ENCODE results near the gene CFAP54.
"Not testable (repeated sequence)": the region's sequence is repeated elsewhere in the genome, so short reads cannot be mapped to it uniquely, and the experiment has no call there.

CFAP54 gene, protein sequence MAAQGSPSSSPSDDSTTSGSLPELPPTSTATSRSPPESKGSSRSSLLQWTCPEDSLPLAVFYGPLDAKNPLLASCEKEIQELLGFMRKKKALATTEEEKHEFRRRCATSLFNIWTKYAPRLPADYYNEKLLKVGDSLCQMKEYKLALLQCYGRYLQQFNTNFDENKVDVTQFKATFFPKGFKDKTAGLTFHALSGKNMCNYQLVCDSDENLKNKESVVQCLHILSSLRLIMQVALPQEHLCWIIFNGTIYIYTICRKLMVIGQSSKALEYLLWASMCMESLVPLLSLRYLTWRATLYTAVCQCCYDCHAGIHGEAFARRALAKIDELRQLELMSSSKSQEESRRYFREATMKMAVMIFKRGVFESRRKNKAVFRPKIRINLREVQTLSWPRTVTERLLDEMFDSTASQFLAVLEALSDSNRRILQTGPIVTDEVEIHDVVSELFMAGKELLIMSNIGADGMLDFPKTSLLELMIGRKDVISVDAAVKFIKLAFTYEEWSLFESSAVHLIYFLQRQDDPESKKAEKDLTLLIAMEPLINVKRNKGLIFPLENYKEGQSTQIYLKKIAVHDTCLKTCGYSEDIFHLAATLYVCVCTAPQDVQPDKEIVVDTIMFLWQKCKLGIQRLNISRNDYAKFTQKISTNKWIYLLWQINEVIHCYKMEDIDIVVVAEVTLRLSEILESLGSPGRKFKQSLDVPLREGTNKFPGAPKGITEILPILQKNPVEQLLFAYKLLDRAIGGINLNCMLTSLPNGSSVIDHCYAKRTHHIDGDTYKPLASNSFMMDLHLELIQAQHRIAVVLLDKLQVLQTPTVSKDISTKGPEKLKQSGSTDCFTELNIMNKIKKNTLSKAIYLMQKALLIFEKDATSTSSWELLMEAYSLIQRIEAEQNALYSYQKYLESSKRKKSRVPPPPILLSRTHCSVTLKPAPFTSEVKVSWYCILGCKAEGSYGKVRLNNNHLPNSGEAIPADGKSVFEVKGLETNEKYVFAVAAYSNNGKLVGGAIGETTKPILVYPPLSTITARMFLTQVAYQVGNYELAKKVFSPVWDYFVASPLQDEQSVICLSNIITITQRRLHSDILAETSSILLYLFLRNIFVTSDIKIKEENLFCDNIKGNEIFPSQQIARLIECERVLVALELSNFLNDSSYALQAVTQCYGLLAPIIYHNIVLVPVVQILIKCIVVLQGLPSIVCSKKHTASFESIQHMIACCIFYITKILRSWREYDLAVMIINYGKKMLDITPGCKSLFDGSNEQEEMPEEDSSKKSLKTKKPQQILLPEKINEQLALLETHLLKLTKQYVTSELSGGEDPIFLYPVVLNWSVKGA (N-terminal part only)

DNA sequence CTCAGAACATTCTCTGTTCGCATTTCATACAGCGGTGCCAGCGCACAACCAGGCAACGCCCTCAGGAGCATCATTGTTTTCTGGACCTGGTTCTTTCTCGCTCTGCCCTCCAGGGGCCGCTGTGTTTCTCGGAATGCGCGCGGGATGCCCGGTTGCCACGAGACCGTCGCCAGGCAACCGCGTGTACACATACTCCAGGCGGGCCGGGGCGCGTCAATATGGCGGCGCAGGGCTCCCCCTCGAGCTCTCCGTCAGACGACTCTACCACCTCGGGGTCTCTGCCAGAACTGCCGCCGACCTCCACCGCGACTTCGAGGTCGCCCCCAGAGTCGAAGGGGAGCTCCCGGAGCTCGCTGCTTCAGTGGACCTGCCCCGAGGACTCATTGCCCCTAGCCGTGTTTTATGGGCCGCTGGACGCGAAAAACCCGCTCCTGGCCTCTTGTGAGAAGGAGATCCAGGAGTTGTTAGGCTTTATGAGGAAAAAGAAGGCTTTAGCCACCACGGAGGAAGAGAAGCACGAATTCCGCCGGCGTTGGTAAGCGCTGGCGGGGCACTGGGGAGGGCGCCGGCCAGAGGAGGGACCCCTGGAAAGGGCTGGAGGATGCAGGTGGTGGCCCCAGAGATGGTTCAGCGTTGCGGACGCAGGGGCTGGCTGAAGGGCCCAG lies at the start of gene CFAP54:
CFAP54 (plus strand) TSS at position 186 of the 665 bp plus-strand sequence; CDS start at position 219, 33 bp downstream.
- peak; percentile 58 to 86 for DNase-seq

DNA sequence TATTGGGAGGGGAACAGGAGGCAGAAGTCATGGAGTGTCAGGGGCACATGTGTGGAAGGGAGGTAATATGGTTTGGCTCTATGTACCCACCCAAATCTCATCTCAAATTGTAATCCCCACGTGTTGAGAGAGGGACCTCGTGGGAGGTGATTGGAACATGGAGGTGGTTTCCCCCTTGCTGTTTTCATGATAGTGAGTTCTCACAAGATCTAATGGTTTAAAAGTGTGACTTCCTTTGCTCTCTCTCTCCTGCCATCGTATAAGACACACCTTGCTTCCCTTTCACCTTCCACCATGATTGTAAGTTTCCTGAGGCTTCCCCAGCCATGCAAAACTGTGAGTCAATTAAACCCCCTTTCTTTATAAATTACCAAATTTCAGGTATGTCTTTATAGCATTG lies 47.6 kb upstream of the CFAP54 start:
- DNase-seq, result no peak

DNA sequence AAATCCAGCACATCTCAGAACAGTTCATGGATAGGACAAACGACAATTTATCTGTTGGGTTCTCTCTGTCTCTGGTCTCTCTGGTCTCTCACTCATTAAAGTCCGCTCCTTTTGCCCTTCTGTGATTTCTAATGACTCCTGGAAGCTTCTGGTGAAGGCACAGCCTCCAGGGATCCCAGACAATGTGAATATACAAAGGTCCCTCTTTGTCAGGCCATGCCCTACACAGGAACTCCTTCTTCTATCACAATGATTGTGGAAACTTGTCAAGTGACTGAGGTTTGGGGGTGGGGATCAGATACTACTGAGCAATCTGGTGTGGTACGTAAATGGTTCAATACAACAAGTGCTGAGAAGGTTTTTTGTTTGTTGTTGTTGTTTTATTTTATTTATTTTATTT lies 46.5 kb upstream of the CFAP54 start:
- DNase-seq, result no peak

DNA sequence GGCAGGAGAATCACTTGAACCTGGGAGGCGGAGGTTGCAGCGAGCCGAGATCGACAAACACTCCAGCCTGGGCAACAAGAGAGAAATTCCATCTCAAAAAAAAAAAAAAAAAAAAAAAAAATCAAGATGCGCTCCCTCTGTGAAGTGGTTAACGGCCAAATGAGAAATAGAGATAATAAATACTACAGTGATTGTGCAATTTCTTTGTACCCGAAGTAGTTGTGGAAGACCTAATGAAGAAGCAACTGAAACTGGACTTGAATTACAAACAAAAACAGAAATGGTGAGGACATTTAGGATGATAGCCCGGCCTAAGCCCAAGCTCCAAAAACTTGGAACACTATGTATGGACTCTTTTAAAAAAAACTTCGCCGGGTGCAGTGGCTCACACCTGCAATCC lies 45.0 kb upstream of the CFAP54 start:
- no peak for DNase-seq

DNA sequence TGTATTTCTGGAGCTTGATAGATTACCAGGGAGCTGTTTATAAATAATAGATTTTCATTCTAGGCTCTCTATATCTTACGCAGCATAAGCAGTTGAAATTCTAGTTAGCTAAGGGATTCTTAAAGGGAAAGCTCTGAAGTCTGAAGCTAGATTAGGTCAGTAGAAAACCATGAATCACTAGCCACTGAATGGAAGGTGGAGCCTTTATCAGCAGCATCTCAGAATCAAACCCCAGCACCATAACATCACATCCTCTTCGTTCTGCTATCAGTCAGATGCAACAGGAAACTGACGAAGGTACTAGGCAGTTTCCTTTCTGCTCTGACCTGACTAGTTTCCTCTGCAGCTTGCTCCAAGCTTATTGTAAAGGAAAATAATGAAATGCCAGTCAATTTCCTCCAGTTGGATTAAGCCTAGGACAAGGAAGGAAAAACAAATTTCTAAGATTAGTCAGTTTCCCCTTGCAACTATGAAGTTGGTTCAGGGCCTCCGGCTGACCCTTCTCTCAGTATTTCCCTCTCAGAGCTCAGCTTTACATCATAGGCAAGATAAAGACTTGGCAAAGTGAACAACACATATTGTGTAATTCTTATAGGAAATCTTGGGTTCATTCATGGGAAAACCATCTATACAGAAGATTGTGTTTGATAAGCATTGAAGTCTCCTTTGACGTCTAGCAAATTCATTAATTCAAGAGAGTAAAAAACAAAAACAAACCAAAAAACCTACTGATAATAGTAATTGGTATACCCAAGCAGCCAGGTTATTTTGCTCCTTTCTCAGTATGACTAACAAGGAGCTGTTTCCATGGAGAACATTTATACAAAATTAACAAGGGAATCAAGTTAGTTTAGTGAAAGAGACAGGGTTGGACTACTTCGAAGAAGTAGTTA lies 43.4 kb upstream of the CFAP54 start:
- DNase-seq, result no peak

DNA sequence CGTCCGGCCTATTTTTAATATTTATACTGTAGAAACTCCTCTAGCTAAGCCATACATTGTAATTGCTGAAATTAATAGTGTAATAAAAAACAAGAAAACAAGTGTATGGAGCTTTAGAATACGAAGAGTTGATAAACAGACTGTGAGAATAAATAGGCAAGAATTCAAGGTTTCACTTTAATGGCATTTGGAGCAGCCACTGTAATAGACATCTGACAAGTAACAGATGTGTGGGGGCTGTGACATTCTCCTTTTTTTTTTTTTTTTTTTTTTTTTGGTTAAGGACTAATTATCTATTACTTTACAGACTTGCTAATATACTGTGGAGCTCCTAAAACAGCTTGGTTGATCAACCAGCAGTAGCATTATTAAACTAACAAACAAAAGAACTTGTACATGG lies 42.1 kb upstream of the CFAP54 start:
- DNase-seq, result no peak

DNA sequence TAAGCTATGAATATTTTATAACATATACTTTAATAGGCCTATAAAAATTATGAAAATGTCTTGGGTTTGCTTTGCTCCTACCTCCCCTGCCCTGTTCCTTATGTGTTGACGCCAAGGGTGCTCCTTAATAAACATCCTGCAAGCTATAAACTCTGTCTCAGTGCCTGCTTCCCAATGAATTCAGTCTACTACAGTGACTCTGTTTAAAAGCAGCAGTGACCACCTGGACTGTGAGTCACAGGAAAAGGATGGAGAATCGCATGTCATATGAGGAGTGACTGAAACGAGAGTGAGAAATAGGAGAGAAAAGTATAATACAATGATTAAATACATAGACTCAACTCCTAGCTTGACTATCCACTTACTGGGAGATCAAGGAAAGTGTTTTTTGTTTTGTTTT lies 41.1 kb upstream of the CFAP54 start:
- no peak for DNase-seq

DNA sequence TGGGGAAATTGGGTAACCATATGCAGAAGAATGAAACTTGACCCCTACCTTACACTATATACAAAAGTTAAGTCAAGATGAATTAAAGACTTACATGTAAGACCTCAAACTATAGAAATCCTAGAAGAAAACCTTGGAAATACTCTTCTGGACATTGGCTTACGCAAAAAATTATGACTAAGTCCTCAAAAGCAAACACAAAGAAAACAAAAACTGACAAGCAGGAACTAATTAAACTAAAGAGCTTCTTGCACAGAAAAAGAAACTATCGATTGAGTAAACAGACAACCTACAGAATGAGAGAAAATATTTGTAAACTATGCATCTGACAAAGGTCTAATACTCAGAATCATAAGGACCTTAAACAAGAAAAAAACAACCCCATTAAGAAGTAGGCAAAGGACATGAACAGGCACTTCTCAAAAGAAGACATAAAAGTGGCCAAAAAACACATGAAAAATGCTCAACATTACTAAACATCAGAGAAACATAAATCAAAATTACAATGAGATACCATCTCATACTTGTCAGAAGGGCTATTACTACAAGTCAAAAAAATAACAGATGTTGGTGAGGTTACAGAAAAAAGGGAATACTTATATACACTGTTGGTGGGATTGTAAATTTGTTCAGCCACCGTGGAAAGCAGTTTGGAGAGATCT lies 37.0 kb upstream of the CFAP54 start:
- DNase-seq, result no peak

DNA sequence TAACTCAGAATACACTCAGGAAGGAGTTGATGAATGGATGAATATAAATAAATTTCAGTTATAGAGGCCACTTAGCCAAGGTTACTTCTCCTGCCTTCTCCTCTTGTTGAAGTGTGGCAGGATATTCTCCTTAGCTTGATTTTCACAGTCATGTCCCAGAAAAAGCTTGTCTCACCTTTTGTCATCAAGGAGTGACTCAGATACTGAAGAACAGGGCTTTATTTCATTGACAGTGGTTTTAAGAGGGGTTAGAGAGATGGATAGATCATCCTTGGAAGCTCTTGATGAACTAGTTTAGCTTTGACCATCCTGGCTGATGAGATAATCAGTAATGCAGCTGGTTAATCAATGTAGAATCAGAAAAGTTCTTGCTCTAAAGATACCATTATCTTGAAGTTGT lies 35.0 kb upstream of the CFAP54 start:
- no peak for DNase-seq

DNA sequence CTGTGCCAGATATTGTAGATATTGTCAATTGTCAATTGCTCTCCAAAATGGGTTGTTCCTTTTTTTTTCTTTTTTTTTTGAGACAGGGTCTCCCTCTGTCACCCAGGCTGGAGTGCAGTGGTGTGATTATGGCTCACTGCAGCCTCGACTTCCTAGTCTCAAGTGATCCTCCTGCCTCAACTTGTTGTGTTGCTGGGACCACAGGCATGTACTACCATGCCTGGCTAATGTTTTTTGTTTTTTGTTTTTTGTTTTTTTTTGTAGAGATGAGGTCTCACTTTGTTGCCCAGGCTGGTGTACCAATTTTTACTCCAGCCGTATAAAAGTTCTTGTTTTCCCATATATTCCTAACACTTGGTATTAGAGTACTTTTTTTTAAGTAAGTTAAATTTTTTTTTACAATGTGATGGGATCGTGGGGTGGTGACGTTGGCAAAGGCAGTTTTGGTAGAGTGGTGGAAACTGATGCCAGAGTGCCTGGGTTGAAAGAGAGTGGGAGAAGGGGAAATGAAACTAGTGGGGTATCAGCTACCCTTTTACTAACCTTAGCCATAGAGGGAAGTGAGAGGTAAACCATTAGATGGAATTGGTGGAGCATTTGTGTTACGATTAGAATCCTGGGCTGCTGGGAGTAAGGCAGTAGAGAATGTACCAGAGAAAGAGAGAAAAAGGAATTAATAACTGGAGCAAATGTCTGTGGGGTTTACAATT lies 33.0 kb upstream of the CFAP54 start:
- DNase-seq, result no peak

DNA sequence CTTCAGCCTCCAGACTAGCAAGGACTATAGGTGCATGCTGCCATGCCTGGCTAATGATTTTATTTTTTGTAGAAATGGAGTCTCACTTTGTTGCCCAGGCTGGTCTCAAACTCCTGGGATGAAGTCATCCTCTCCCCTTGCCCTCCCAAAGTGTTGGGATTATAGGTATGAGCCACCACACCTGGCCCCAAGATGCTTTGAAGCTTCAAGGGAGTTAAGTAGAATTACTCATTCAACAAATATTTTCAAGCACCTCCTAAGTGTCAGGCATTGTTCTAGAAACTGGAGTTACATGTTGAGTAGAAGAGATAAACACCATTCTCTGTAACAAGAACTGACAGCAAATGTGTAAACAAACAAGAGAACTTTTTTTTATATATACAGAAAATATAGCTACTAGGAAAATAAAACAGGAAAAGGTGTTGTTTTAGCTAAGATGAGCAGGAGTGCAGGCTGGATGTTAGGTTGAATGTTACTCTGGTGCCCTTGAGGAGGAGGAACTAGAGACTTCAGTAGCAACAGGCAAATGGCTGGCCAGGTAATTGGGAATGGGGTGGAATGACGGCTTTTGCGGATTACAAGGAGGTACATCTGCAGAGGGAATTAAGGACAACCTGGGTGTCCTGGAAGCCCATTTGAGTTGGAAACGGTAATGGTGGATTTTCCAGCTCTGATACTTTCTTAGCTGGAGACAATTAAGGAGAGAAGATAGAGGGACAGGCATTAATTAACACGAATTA lies 32.0 kb upstream of the CFAP54 start:
- no peak for DNase-seq

DNA sequence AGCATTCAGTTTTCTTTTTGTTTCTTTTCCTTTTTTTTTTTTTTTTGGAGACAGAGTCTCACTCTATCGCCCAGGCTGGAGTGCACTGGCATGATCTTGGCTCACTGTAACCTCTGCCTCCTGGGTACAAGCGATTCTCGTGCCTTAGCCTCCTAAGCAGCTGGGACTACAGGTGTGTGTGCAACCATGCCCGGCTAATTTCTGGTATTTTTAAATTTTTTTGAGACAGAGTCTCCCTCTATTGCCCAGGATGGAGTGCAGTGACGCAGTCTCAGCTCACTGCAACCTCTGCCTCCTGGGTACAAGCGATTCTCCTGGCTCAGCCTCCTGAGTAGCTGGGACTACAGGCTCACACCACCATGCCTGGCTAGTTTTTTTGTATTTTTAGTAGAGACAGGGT lies 30.1 kb upstream of the CFAP54 start:
- not testable (repeated sequence) for DNase-seq

DNA sequence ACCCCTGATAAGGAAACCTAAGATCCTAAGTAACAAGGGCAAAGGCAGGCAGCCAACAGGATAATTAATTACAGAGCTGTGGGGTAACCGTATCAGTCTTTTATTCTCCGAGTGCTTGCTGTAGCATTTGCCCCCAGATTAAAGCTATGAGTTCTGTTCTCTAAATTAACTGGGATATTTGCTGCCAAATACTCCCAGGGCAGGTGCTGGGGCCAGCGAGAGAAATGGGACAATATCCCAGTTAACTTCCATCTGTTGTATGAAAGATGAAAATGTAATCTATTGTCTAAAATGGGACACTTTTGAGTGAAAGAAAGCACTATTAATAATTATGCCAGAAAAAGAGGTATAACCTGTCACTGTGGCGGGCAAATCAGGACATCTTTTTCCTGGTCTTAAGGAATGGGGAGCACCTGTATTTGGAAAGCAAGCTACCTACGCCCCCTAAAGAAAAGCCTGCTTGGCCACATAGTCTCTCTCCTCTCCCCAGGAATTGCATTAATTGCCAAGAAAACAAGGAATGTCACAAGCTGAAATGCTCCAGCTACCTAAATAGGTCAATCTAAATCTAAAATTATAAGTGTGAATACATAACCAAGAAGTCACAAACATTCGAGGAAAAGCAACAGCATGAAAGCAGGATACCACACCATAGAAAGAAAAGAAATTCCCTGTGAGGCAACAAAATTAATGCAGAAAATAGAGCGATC lies 26.7 kb upstream of the CFAP54 start:
- DNase-seq, result peak in 1 of 2 experiments; percentile 51

DNA sequence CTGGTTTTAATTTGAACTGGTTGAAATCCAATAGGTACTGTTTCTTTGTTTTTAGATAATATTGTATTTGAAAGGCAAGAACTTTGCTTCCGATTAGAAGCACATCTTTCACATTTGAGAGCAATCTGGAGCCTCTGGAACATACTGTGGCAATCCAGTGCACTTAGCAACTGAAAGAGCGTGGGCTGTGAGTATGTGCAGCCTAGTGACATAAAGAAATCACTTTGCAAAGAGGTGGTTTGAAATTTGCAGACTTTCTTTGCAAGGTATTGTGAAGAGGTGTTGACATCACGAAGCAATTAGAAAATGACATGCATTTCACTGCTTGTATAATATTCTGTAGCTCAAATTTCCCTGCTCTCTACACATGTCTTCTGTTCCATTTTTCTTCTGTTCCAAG lies 23.5 kb upstream of the CFAP54 start:
- DNase-seq, result no peak

DNA sequence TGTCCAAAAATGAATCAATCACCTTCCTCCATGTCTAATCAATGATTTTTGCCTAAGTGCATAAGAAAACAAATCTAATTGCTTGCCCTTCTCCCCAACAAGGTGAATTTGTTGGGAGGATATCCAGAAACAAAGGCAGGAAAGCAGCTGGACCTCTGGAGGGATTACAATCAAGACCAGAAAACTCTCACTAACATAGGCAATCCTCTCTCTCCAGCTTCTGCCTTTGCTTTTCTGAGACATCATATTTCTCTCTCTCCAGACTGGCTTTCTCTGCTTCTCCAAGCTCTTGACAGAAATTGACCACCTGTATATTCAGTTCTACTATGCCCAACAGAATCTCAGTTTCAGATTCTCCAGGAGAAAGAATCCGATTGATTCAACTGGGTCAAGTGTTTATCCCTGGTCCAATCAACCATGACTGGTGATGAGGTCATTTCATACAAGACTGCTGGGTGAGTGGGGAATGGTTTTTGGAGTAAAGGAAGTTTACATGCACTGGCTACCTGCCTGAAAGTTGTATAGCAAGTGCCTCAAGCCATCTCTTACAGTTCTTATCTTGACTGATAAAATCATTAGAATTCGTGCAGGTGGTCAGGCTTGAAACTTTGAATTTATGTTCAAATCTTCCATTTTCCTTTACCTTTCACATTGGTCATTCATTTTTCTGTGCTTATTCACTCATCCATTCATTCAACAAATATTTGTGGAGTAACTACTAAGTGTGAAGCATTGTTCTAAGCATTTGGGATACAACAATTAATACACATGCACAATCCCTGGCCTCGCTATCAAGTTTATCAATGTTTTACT lies 22.2 kb upstream of the CFAP54 start:
- DNase-seq, result no peak

DNA sequence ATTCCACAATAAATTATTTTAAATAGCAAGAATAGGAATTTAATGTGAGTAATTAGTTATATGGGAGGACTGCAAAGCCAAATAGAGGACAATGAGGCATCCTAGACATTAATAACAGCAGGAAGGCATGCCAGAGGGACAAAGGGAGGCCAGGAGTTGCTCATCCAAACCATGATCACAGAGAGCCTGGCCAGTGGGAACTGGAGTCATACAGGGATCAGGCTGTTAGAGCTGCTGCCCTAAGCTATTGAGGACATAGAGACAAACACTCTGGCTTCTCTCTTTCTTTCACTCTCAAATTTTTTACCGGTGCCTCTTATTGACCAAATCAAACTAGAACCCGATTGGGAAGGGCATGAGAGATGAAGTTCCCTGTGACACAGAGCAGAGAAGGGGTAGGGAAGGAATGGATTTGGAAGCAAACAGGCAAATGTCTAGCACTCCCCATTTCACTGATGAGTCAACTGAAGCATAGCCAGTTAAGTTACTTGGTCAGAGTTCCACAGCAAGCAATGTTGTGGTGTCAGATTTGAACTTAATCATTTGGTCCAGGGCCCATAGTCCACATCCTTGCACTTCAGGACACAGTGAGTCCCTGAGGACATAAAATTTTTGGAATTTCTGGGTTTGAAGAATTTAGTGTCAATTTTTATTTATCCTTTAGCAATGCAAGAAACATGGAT lies 17.9 kb upstream of the CFAP54 start:
- no peak for DNase-seq

DNA sequence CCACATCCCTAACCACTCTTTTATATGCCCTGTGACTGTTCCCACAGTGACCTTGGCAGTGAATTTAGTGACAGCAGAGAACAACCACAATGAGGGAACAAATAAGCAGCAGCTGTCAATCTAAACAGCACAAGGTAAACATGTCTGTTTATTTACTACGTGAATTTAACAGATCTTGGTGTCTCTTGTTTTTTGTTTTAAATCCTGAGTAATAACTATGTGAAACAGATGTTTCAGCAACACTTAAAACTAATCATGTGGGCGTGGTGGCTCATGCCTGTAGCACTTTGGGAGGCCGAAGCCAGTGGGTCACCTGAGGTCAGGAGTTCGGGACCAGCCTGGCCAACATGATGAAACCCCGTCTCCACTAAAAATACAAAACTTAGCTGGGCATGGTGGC lies 17.0 kb upstream of the CFAP54 start:
- DNase-seq, result no peak
